H9 (cell line): ENCODE measurements around the gene STK32C. TPM values are rescaled to one million over a fixed set of nuclear protein-coding genes. Genes with fewer than 3 reads are reported as not detected.

ENCODE experiments used
- DNase-seq: peaks from one replicate; pipeline ENCODE4 v3.0.0-alpha.2; 2017
- H2AFZ ChIP-seq: one replicate; pipeline ENCODE4 v1.6.1; 2013; ENCODE audit warnings: mild to moderate bottlenecking, low read length, control low read depth, moderate library complexity
- H2AK5ac ChIP-seq: 2 replicates; pipeline ENCODE4 v1.6.1; 2013; ENCODE audit warnings: low read length, control low read depth, mixed read lengths; ENCODE audit not compliant: insufficient read length
- H2BK120ac ChIP-seq: one replicate; pipeline ENCODE4 v1.6.1; 2013; ENCODE audit warnings: low read depth, mild to moderate bottlenecking, low read length, control low read depth, inconsistent platforms; ENCODE audit not compliant: poor library complexity, severe bottlenecking
- H2BK12ac ChIP-seq: 2 replicates; pipeline ENCODE4 v1.6.1; 2013; ENCODE audit warnings: low read length, control low read depth, mixed read lengths, low read depth; ENCODE audit not compliant: insufficient read length
- H2BK15ac ChIP-seq: 2 replicates; pipeline ENCODE4 v1.6.1; 2013; ENCODE audit warnings: low read depth, low read length, control low read depth
- H2BK20ac ChIP-seq: one replicate; pipeline ENCODE4 v1.6.1; 2013; ENCODE audit warnings: low read depth, mild to moderate bottlenecking, low read length, control low read depth, inconsistent platforms; ENCODE audit not compliant: poor library complexity, severe bottlenecking
- H2BK5ac ChIP-seq: 2 replicates; pipeline ENCODE4 v1.6.1; 2013; ENCODE audit warnings: low read length, control low read depth, mixed read lengths; ENCODE audit not compliant: insufficient read length
- H3K14ac ChIP-seq: 2 replicates; pipeline ENCODE4 v1.6.1; 2013; ENCODE audit warnings: low read length, control low read depth; ENCODE audit not compliant: insufficient read depth
- H3K18ac ChIP-seq: 2 replicates; pipeline ENCODE4 v1.6.1; 2013; ENCODE audit warnings: low read depth, mild to moderate bottlenecking, mixed read lengths, low read length, control low read depth; ENCODE audit not compliant: insufficient read length
- H3K23ac ChIP-seq: 2 replicates; pipeline ENCODE4 v1.6.1; 2013; ENCODE audit warnings: low read length, control low read depth, mixed read lengths, low read depth; ENCODE audit not compliant: insufficient read length
- H3K23me2 ChIP-seq: 2 replicates; pipeline ENCODE4 v1.6.1; 2013; ENCODE audit warnings: low read depth, mild to moderate bottlenecking, mixed read lengths, low read length, control low read depth; ENCODE audit not compliant: insufficient read length, poor library complexity, severe bottlenecking
- H3K27ac ChIP-seq: 2 replicates; pipeline ENCODE4 v1.5.1; 2013; ENCODE audit warnings: low read length, control low read depth, mixed read lengths, low read depth; ENCODE audit not compliant: insufficient read length
- H3K27me3 ChIP-seq: 2 replicates; pipeline ENCODE4 v1.6.1; 2013; ENCODE audit warnings: low read length, control low read depth, inconsistent platforms; ENCODE audit not compliant: insufficient read depth
- H3K4ac ChIP-seq: 2 replicates; pipeline ENCODE4 v1.6.1; 2013; ENCODE audit warnings: low read depth, mild to moderate bottlenecking, control low read depth, inconsistent platforms, low read length, moderate library complexity
- H3K4me1 ChIP-seq: 2 replicates; pipeline ENCODE4 v1.6.1; 2013; ENCODE audit warnings: low read length, control low read depth, inconsistent platforms; ENCODE audit not compliant: insufficient read depth
- H3K4me2 ChIP-seq: 2 replicates; pipeline ENCODE4 v1.6.1; 2013; ENCODE audit warnings: low read length, control low read depth, mixed read lengths; ENCODE audit not compliant: insufficient read length, insufficient read depth
- H3K56ac ChIP-seq: 2 replicates; pipeline ENCODE4 v1.6.1; 2013; ENCODE audit warnings: low read depth, mild to moderate bottlenecking, mixed read lengths, low read length, control low read depth; ENCODE audit not compliant: insufficient read length
- H3K79me1 ChIP-seq: 2 replicates; pipeline ENCODE4 v1.6.1; 2013; ENCODE audit warnings: low read depth, mild to moderate bottlenecking, moderate library complexity, low read length, control low read depth, inconsistent platforms; ENCODE audit not compliant: insufficient read depth, poor library complexity, severe bottlenecking
- H3K79me2 ChIP-seq: 2 replicates; pipeline ENCODE4 v1.6.1; 2013; ENCODE audit warnings: low read length, control low read depth, inconsistent platforms; ENCODE audit not compliant: insufficient read depth
- H3K9ac ChIP-seq: 2 replicates; pipeline ENCODE4 v1.6.1; 2013; ENCODE audit warnings: low read length, control low read depth, mixed read lengths; ENCODE audit not compliant: insufficient read length; ENCODE audit errors: extremely low read depth
- H3K9me3 ChIP-seq: one replicate; pipeline ENCODE4 v1.6.1; 2013; ENCODE audit warnings: low read depth, low read length, inconsistent platforms; ENCODE audit not compliant: control insufficient read depth
- H3T11ph ChIP-seq: one replicate; pipeline ENCODE4 v1.6.1; 2013; ENCODE audit warnings: mild to moderate bottlenecking, low read length, control low read depth, inconsistent platforms
- H4K20me1 ChIP-seq: one replicate; pipeline ENCODE4 v1.6.1; 2013; ENCODE audit not compliant: control insufficient read depth, insufficient read length, insufficient read depth
- H4K5ac ChIP-seq: 2 replicates; pipeline ENCODE4 v1.6.1; 2013; ENCODE audit warnings: low read depth, mild to moderate bottlenecking, mixed read lengths, low read length, control low read depth; ENCODE audit not compliant: insufficient read length
- H4K8ac ChIP-seq: replicated peaks from 2 replicates; pipeline ENCODE4 v1.6.1; 2013; ENCODE audit warnings: low read length, control low read depth, mixed read lengths, low read depth; ENCODE audit not compliant: insufficient read length
- H4K91ac ChIP-seq: 2 replicates; pipeline ENCODE4 v1.6.1; 2013; ENCODE audit warnings: low read depth, mild to moderate bottlenecking, moderate library complexity, mixed read lengths, low read length, control low read depth; ENCODE audit not compliant: insufficient read length
- H3K27ac Mint-ChIP-seq, 3 experiments: 2 replicates in 2 of 3; 3 replicates in 1 of 3; pipeline ENCODE4 v1.8.0; 2020 to 2021; ENCODE audit warnings: mixed read lengths in 3 of 3, mild to moderate bottlenecking in 1 of 3, moderate library complexity in 1 of 3
- H3K27me3 Mint-ChIP-seq: 2 replicates; pipeline ENCODE4 v1.8.0; 2021; ENCODE audit warnings: low read depth, mild to moderate bottlenecking, moderate library complexity, mixed read lengths
- H3K36me3 Mint-ChIP-seq, 3 experiments: 2 replicates in 2 of 3; 3 replicates in 1 of 3; pipeline ENCODE4 v1.8.0; 2020 to 2021; ENCODE audit warnings: low read depth in 3 of 3, mixed read lengths in 3 of 3; ENCODE audit not compliant: insufficient read depth in 1 of 3
- H3K4me1 Mint-ChIP-seq, 2 experiments: 2 replicates each; pipeline ENCODE4 v1.8.0; 2020; ENCODE audit warnings: mixed read lengths in 2 of 2
- H3K4me3 Mint-ChIP-seq, 2 experiments: 2 replicates in 1 of 2; 3 replicates in 1 of 2; pipeline ENCODE4 v1.8.0; 2020 to 2021; ENCODE audit warnings: mild to moderate bottlenecking in 2 of 2, mixed read lengths in 2 of 2, moderate library complexity in 1 of 2
- H3K9me3 Mint-ChIP-seq, 2 experiments: 2 replicates in 1 of 2; 3 replicates in 1 of 2; pipeline ENCODE4 v1.8.0; 2020; ENCODE audit warnings: mild to moderate bottlenecking in 2 of 2, mixed read lengths in 2 of 2, moderate library complexity in 1 of 2
- WGBS: extraction: QIAGEN DNeasy Blood & Tissue Kit; methylation state at CpG from one replicate; pipeline ENCODE4 v1.1.7; 2013; ENCODE audit warnings: missing lambda C conversion rate, low lambda C conversion rate, mixed read lengths; ENCODE audit not compliant: insufficient read length; ENCODE audit errors: extremely low coverage; 5-methylcytosine and 5-hydroxymethylcytosine counted together
- total RNA-seq: library from RNA; stranded (reverse); gene quantifications from 2 replicates; pipeline ENCODE4 v1.2.1, GENCODE V29; 2021
- TF ChIP-seq, protein P1 (sequence below): fragments of 200-600 bp; sonication (generic); conservative IDR thresholded peaks from 3 replicates; pipeline ENCODE4 v1.8.0; 2021; ENCODE audit warnings: antibody characterized with exemption, mild to moderate bottlenecking

Gene STK32C
- total RNA-seq, 1 experiment from 2014 or later = 11.3 TPM

DNA sequence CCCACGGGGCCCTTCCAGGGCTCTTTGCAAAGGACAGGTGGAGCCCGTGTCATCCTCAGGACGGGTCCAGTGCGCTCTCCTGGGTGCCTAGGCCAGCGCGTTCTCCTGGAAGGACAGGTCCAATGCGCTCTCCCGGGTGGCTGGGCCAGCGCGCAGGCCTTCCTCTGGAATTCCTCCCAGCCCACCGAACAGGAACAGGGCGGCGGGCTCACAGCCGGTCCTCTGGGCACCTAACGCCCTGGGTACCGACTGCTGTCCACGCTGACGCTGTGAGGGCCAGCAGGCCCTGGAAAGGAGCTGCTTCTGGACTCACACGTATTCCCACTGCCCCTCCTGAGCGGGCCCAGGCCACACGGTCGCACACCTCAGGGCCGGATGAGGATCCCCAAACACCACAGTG is 49.3 kb downstream of the STK32C start:
- no peak overlapping the region for H3K9ac ChIP-seq
- H3K23ac ChIP-seq = no peak overlapping the region
- no peak overlapping the region for H2AK5ac ChIP-seq
- H3K27ac ChIP-seq = no peak overlapping the region
- H4K91ac ChIP-seq = no peak overlapping the region
- no peaks in the 10 kb centered on the region for H3K9me3 ChIP-seq
- H2BK5ac ChIP-seq = no peak overlapping the region
- no peak overlapping the region for H2AFZ ChIP-seq
- no peak for DNase-seq
- H3K36me3 Mint-ChIP-seq = no peaks in the 10 kb centered on the region
- no peak overlapping the region for H3T11ph ChIP-seq
- H2BK120ac ChIP-seq = no peak overlapping the region
- no peak overlapping the region for H3K56ac ChIP-seq
- no peaks in the 10 kb centered on the region for H3K4me1 ChIP-seq
- H4K20me1 ChIP-seq = no peaks in the 10 kb centered on the region
- no peak overlapping the region for H2BK20ac ChIP-seq
- H3K14ac ChIP-seq = no peak overlapping the region; the same call in 1 of the 2 replicates
- H3K4me1 Mint-ChIP-seq = peaks cover 2 to 3% of the 10 kb centered on the region in 2 experiments; a peak in 1 of 4 replicates
- H4K8ac ChIP-seq = no peak overlapping the region
- no peak overlapping the region for H3K4me3 Mint-ChIP-seq
- no peaks in the 10 kb centered on the region for H3K79me2 ChIP-seq
- no peak overlapping the region for H2BK12ac ChIP-seq
- no peak overlapping the region for H3K18ac ChIP-seq
- no peaks in the 10 kb centered on the region for H3K27me3 ChIP-seq
- H4K5ac ChIP-seq = no peak overlapping the region
- TF ChIP-seq, protein P1, sequence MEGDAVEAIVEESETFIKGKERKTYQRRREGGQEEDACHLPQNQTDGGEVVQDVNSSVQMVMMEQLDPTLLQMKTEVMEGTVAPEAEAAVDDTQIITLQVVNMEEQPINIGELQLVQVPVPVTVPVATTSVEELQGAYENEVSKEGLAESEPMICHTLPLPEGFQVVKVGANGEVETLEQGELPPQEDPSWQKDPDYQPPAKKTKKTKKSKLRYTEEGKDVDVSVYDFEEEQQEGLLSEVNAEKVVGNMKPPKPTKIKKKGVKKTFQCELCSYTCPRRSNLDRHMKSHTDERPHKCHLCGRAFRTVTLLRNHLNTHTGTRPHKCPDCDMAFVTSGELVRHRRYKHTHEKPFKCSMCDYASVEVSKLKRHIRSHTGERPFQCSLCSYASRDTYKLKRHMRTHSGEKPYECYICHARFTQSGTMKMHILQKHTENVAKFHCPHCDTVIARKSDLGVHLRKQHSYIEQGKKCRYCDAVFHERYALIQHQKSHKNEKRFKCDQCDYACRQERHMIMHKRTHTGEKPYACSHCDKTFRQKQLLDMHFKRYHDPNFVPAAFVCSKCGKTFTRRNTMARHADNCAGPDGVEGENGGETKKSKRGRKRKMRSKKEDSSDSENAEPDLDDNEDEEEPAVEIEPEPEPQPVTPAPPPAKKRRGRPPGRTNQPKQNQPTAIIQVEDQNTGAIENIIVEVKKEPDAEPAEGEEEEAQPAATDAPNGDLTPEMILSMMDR = no peak
- H3K4me2 ChIP-seq = no peak overlapping the region
- H2BK15ac ChIP-seq = no peak overlapping the region
- no peak overlapping the region for H3K4ac ChIP-seq
- no CpG with 5 or more reads among the region's 23 CpGs for WGBS
- peaks cover 2% of the 10 kb centered on the region for H3K27me3 Mint-ChIP-seq
- no peaks in the 10 kb centered on the region for H3K9me3 Mint-ChIP-seq
- H3K23me2 ChIP-seq = no peaks in the 10 kb centered on the region
- H3K79me1 ChIP-seq = no peaks in the 10 kb centered on the region
- peak overlapping the region in 1 of 3 experiments; percentile 65; a peak in 1 of 7 replicates for H3K27ac Mint-ChIP-seq
